GM19328 (cell line): ENCODE results near the gene LCN9.
"Not testable (repeated sequence)": the region's sequence is repeated elsewhere in the genome, so short reads cannot be mapped to it uniquely, and the experiment has no call there.

ENCODE experiments used
- ATAC-seq: cut with Tn5 transposase; IDR thresholded peaks from one replicate; pipeline ENCODE4 v1.9.1; 2021; ENCODE audit warnings: mild to moderate bottlenecking, moderate library complexity; ENCODE audit not compliant: unreplicated experiment

Gene LCN9

GRCh38 chr9:135662758-135663450 is at the start of gene LCN9:
LCN9 (plus strand) TSS chr9:135663309; CDS start chr9:135663322, 13 bp downstream.
- no peak for ATAC-seq

GRCh38 chr9:135613946-135614805 is 48.9 kb upstream of the LCN9 start:
- no peak for ATAC-seq

GRCh38 chr9:135614821-135615665 is 48.1 kb upstream of the LCN9 start:
- no peak for ATAC-seq

- no peak for ATAC-seq
Observed at GRCh38 chr9:135615666-135616618, 47.2 kb upstream of the LCN9 start.

GRCh38 chr9:135616619-135617537 is 46.2 kb upstream of the LCN9 start:
- no peak for ATAC-seq

- no peak for ATAC-seq
Observed at GRCh38 chr9:135617538-135617900, 45.6 kb upstream of the LCN9 start.

- ATAC-seq = no peak
Observed at GRCh38 chr9:135617991-135618411, 45.1 kb upstream of the LCN9 start.

GRCh38 chr9:135618866-135619598 is 44.1 kb upstream of the LCN9 start:
- ATAC-seq = no peak

GRCh38 chr9:135619599-135619886 is 43.6 kb upstream of the LCN9 start:
- ATAC-seq = no peak

GRCh38 chr9:135620558-135620957 is 42.6 kb upstream of the LCN9 start:
- ATAC-seq = no peak

GRCh38 chr9:135622415-135623020 is 40.6 kb upstream of the LCN9 start:
- ATAC-seq = no peak

- no peak for ATAC-seq
Observed at GRCh38 chr9:135624282-135624681, 38.8 kb upstream of the LCN9 start.

GRCh38 chr9:135632841-135633240 is 30.3 kb upstream of the LCN9 start:
- no peak for ATAC-seq

- not testable (repeated sequence) for ATAC-seq
Observed at GRCh38 chr9:135636930-135637530, 26.1 kb upstream of the LCN9 start.

GRCh38 chr9:135639196-135639595 is 23.9 kb upstream of the LCN9 start, which contains the start of gene GLT6D1:
GLT6D1 (minus strand) TSS chr9:135639540; CDS start chr9:135639187, 353 bp downstream.
- no peak for ATAC-seq

GRCh38 chr9:135641047-135641446 is 22.1 kb upstream of the LCN9 start:
- no peak for ATAC-seq

- ATAC-seq = no peak
Observed at GRCh38 chr9:135641745-135642144, 21.4 kb upstream of the LCN9 start.
